Measurements from ENCODE around the gene EIF3K.

Gene EIF3K

GRCh38 chr19:38663957-38664502, 45.0 kb downstream of the EIF3K start:
- TF ChIP-seq, protein P1, sequence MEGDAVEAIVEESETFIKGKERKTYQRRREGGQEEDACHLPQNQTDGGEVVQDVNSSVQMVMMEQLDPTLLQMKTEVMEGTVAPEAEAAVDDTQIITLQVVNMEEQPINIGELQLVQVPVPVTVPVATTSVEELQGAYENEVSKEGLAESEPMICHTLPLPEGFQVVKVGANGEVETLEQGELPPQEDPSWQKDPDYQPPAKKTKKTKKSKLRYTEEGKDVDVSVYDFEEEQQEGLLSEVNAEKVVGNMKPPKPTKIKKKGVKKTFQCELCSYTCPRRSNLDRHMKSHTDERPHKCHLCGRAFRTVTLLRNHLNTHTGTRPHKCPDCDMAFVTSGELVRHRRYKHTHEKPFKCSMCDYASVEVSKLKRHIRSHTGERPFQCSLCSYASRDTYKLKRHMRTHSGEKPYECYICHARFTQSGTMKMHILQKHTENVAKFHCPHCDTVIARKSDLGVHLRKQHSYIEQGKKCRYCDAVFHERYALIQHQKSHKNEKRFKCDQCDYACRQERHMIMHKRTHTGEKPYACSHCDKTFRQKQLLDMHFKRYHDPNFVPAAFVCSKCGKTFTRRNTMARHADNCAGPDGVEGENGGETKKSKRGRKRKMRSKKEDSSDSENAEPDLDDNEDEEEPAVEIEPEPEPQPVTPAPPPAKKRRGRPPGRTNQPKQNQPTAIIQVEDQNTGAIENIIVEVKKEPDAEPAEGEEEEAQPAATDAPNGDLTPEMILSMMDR (IDR thresholded peaks at IDR 0.05; ENCODE audit: borderline replicate concordance, insufficient read depth, low read depth, low read length): no peak
- H3K4me3 ChIP-seq (ENCODE audit: low read depth, low read length): no peak overlapping the region

- H3K4me3 ChIP-seq (ENCODE audit: low read depth, low read length): no peak overlapping the region
- TF ChIP-seq, protein P1 (IDR thresholded peaks at IDR 0.05; ENCODE audit: borderline replicate concordance, insufficient read depth, low read depth, low read length): no peak
Measured at GRCh38 chr19:38664503-38665211, 45.7 kb downstream of the EIF3K start.

- no peak overlapping the region for H3K4me3 ChIP-seq (ENCODE audit: low read depth, low read length)
- TF ChIP-seq, protein P1 (IDR thresholded peaks at IDR 0.05; ENCODE audit: borderline replicate concordance, insufficient read depth, low read depth, low read length): no peak
Measured at GRCh38 chr19:38665219-38665931, 46.4 kb downstream of the EIF3K start.

GRCh38 chr19:38665950-38666662, 47.1 kb downstream of the EIF3K start:
- H3K4me3 ChIP-seq (ENCODE audit: low read depth, low read length): no peak overlapping the region
- TF ChIP-seq, protein P1 (IDR thresholded peaks at IDR 0.05; ENCODE audit: borderline replicate concordance, insufficient read depth, low read depth, low read length): no peak

DNA sequence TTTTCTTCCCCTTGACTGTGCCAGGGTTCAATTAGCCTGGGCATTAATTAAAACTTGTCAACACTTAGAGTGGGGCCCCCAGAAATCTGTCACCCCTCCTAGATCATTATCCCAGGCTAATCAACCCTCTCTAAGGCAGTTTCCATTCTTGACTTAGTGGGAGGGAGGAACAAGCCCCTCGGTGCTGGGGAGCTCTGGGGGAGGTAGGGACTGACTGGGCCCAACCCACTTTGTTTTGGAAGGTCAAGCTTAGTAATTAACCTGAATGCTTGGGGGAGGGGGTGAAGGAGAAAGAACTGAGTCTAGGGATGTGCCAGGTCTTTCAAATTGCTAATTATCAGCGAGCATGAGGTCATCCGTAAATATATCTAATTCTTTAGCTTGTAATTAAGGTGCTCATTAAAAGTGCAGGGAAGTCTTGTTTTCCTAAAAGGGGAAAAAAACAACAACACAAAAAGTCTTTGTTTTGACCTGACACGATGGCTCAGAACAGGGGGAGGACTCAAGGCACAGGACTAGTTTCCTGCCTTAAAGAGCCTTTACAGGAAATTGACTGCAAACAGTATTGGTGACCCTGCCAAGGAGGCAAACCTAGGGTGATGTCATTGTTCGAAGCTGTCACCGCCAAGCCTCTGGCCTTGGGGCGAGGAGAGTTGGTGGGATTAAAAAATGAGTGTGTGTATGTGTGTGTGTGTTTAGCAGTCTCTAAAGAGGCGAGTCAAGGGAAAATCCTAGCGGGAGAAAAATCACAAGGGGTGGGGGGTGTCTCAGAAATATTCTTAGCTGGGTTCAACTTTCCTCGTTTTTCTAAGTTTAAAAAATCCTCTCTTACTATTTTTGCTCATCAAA, 47.9 kb downstream of the EIF3K start:
- TF ChIP-seq, protein P1 (IDR thresholded peaks at IDR 0.05; ENCODE audit: borderline replicate concordance, insufficient read depth, low read depth, low read length): no peak
- H3K4me3 ChIP-seq (ENCODE audit: low read depth, low read length): no peak overlapping the region

- TF ChIP-seq, protein P1 (IDR thresholded peaks at IDR 0.05; ENCODE audit: borderline replicate concordance, insufficient read depth, low read depth, low read length): no peak
- no peak overlapping the region for H3K4me3 ChIP-seq (ENCODE audit: low read depth, low read length)
Measured at GRCh38 chr19:38667661-38668171, 48.7 kb downstream of the EIF3K start.

Data from GM12875 (cell line).